HG02759 (cell line): ENCODE measurements around the gene SPATA33.
"Not testable (repeated sequence)": the region's sequence is repeated elsewhere in the genome, so short reads cannot be mapped to it uniquely, and the experiment has no call there.

Experiments
- ATAC-seq: cut with Tn5 transposase; IDR thresholded peaks from one replicate; pipeline ENCODE4 v1.9.1; 2021; ENCODE audit warnings: mild to moderate bottlenecking, moderate library complexity; ENCODE audit not compliant: unreplicated experiment

Gene SPATA33

GRCh38 chr16:89691231-89691985 lies 33.8 kb downstream of the SPATA33 start:
- no peak for ATAC-seq

GRCh38 chr16:89691986-89692569 lies 34.4 kb downstream of the SPATA33 start:
- ATAC-seq = no peak

- ATAC-seq = no peak
Measured at GRCh38 chr16:89693289-89693731, 35.7 kb downstream of the SPATA33 start.

DNA sequence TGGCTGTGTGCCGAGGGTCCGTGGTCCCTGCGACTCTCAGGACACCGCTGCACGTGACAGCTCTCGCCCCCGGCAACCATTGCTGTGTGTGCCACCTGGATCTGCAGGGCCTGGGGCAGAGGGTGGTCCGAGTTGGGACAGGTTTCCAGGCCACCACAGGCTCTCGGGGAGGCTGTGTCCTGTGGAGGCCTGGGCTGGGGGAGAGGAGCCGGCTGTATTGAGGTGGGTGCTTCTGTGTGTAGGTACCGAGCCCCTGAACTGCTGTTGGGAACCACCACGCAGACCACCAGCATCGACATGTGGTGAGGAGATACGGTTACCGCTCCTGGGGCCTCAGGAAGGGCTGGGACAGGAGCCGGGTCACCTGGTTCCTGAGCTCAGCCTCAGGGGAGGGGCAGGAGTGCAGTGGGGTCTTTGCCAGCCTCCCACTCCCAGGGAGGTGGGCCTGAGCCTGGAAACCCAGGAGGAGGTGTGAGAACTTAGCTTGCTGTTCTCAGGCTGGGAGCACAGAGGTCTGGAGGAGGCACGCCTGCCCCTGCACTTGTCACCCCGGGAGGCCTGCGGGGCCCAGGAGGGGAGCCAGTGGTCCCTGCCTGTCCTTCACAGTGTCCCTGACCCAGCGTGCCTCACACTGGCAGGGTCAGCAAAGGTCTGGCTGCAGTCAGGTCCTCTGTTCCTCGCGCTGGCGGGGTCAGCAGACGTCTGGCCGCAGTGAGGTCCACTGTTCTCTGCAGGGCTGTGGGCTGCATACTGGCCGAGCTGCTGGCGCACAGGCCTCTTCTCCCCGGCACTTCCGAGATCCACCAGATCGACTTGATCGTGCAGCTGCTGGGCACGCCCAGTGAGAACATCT lies 36.5 kb downstream of the SPATA33 start:
- no peak for ATAC-seq

- not testable (repeated sequence) for ATAC-seq
Measured at GRCh38 chr16:89694784-89695085, 37.1 kb downstream of the SPATA33 start.

- ATAC-seq = no peak
Measured at GRCh38 chr16:89695086-89695874, 37.6 kb downstream of the SPATA33 start.

- ATAC-seq = no peak
Measured at GRCh38 chr16:89695875-89696669, 38.4 kb downstream of the SPATA33 start.

DNA sequence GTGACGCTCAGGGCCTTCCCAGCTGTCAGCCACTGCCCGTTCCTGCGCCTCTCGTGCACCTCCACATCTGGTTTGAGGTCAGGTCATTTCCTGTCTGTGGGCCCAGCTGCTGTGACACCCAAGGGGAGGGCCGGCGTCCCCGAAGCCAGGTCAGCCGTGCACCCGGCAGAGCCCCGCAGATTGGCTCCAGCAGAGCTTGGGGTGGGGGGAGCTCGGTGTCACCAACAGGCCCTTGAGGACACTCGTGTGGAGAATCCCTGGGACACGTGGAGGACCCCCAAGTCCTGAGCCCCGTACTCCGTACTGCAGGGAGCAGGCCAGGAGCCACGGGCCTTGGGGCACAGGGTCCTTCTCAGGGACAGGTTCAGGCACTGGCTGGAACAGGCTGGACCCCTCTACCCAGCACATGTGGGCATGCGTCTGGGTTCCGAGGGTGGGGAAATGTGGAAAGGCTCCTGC lies 39.1 kb downstream of the SPATA33 start:
- ATAC-seq = no peak

DNA sequence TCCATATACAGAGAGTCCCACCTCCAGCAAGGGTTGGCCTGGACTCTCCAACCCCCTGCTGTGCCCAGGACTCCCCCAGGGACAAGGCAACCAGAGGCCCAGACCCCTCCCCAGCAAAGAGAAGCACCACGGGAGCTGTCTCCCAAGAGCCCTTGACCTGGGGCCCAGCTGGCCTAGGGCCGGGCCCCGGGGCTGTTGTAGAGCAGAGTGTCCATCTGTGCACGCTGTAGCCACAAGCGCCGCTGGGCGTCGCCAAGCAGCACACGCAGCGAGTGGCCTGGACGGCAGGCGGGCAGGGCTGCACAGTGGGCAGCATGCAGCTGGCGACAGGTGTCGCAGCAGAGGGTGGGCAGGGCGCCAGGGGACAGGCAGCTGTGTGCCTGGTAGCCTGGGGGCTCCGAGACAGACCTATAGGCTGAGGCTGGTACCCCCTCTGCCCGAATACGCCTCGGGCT lies 39.6 kb downstream of the SPATA33 start:
- ATAC-seq = no peak

- no peak for ATAC-seq
Measured at GRCh38 chr16:89697616-89698331, 40.1 kb downstream of the SPATA33 start.

- ATAC-seq = not testable (repeated sequence)
Measured at GRCh38 chr16:89698717-89699116, 41.1 kb downstream of the SPATA33 start.

- ATAC-seq = not testable (repeated sequence)
Measured at GRCh38 chr16:89699629-89700099, 42.0 kb downstream of the SPATA33 start.

- ATAC-seq = peak; percentile 45
Measured at GRCh38 chr16:89700100-89700648, 42.5 kb downstream of the SPATA33 start.

DNA sequence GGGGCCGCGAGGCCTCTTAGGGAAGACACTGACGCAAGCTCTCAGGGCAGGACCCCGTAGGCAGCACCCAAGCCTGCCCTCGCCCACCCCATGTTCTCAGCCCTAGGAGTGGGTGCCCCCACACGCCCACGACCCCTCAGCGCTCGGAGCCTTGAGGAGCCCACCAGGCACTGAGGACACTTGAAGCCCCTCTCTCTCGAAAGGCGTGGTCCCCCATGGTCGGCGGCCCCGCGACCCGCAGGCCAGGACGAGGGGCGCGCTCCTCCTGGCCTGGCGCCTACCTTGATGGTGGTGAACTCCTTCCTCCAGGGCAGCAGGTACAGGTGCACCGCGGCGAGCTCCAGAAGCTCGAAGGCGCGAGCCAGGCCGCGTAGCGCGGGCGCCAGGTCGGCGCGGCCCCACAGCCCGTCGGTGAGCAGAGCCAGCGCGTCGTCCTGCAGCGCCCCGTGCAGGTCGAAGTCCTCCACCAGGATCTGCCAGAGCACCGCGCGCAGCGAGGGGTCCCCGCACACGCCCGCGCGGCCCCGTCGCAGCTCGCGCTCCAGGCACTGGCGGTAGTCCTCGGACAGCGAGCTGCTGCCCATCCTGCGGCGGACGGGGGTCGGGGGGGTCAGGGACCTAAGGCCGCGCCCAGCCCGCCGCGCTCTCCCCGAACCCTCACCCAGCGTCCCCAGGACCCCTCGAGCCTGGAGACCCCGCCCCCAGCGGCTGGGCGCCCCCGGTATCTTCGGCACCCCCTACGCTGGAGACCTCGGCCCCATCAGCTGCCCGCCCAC lies 43.2 kb downstream of the SPATA33 start:
- no peak for ATAC-seq

DNA sequence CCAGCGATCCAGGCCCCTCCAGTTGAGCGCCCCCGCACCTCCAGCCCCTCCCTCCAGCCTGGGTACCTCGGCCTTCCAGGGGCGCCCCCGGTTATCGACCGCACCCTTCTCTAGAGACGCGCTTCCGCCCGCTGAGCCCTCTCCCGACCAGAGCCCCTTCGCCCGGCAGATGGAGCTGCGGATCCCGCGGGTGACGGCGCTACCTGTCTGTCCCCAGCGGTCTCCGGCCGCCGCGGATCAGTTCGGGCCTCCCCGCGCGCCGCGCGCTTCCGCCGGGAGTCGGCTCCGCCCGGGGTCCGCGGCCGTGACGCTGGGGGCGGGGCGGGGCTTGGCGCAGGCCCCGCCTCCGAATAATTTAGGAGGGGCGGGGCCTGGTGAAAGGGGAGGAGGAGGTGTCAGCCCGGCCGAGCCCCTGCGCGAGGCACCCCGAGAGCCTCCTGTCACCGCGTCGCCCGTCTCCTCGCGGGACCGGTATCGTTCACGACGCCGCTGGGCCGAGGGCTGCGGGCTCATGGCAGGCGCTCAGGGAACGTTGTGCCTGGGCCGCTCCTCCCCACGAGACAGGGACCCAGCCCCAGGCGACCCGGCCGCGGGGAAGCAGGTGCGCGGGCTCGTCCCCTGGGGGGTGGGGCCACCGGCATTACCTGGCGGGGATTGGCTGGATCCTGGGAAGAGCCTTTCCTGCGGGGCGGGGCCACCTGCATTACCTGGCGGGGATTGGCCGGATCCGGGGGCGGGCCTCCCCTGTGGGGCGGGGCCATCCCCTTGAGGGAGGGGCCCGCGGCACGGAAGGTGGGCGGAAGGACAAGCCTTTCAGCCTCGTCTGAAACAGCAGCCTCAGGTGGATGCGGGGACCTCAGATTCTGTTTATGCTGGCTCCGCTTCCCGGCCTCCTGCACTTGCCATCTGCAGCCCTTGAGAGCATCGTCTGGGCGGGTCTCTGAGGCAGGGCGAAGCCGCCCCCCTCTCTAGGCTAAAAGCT lies 44.1 kb downstream of the SPATA33 start, which contains the start of gene SPATA2L:
Gene SPATA2L (minus strand): TSS at position 281 of the 982 bp plus-strand sequence. CDS start 473 bp downstream, outside the sequence.
- ATAC-seq = peak; percentile 64

- ATAC-seq = no peak
Measured at GRCh38 chr16:89704281-89704680, 46.6 kb downstream of the SPATA33 start.

DNA sequence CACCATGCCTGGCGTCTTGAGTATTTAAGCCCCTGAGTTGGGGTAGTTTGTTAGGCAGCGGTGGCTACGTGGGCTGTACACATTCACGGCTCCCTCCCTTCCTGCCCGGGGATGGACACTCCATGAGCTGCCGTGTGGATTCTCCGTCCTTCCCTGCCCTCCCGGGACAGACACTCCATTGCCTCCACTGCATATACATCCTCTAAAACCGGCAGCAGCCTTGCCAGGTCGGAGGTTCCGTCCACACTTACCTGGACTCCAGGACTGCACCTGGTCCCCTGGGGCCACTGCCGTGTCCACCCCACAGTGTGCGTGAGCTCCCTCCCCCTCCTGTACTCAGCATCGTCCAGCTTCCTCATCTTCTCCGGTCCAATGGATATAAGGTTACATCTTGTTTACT lies 47.4 kb downstream of the SPATA33 start:
- ATAC-seq = no peak
